Gastrocnemius medialis (tissue), 4 donors: Measurements from ENCODE around the gene NUDT13. TPM values are rescaled to one million over a fixed set of nuclear protein-coding genes. Genes with fewer than 3 reads are reported as not detected.
"Not testable (repeated sequence)": the region's sequence is repeated elsewhere in the genome, so short reads cannot be mapped to it uniquely, and the experiment has no call there.

ENCODE experiments used
- ATAC-seq, 2 donors: fragments of 150-250 bp; one replicate each; pipeline ENCODE4 v1.9.1; 2016
- DNase-seq, 2 donors: peaks; one replicate each; pipeline ENCODE4 v3.0.0-alpha.2; 2019
- H3K27ac ChIP-seq, 4 donors: fragments of 200-600 bp; sonication (generic); 1 replicate in 1 of 4; 2 replicates in 3 of 4; pipeline ENCODE4 v1.5.1; 2016 to 2018; ENCODE audit warnings: mild to moderate bottlenecking in 2 of 4, moderate library complexity in 1 of 4
- H3K27me3 ChIP-seq, 3 donors: fragments of 200-600 bp; sonication (generic) in 2 of 3; 1 replicate in 1 of 3; 2 replicates in 2 of 3; pipeline versions ENCODE4 v1.5.1 to v1.6.0; 2016 to 2019; ENCODE audit warnings: mild to moderate bottlenecking in 1 of 3, moderate library complexity in 1 of 3
- H3K36me3 ChIP-seq, 2 donors: fragments of 200-600 bp; sonication (generic) in 1 of 2; one replicate each; pipeline ENCODE4 v1.5.1; 2017 to 2018
- H3K4me1 ChIP-seq, 2 donors: fragments of 200-600 bp; sonication (generic) in 1 of 2; one replicate each; pipeline ENCODE4 v1.5.1; 2016 to 2017; ENCODE audit warnings: mild to moderate bottlenecking in 2 of 2
- H3K4me3 ChIP-seq, 4 donors: fragments of 200-600 bp; sonication (generic) in 3 of 4; 1 replicate in 1 of 4; 2 replicates in 3 of 4; pipeline ENCODE4 v1.5.1; 2016 to 2019; ENCODE audit warnings: mild to moderate bottlenecking in 2 of 4
- H3K9me3 ChIP-seq, 3 donors: fragments of 200-600 bp; sonication (generic) in 2 of 3; 1 replicate in 1 of 3; 2 replicates in 2 of 3; pipeline ENCODE4 v1.5.1; 2016 to 2019
- CTCF ChIP-seq, 5 experiments: fragments of 450-650 bp in 3 of 5; fragments of 200-600 bp in 2 of 5; sonication (generic) in 2 of 5; IDR thresholded peaks in 4 of 5; conservative IDR thresholded peaks in 1 of 5; 1 replicate in 4 of 5; 2 replicates in 1 of 5; pipeline ENCODE4 v1.5.1; 2016 to 2019; ENCODE audit warnings: antibody characterized with exemption in 5 of 5, mild to moderate bottlenecking in 3 of 5, moderate library complexity in 3 of 5
- POLR2A ChIP-seq, 2 donors: fragments of 450-650 bp; IDR thresholded peaks; one replicate each; pipeline ENCODE4 v1.6.1; 2017; ENCODE audit warnings: antibody characterized with exemption in 2 of 2, mild to moderate bottlenecking in 2 of 2, moderate library complexity in 2 of 2
- in situ Hi-C, 4 donors: fragments of 200-750 bp; cut with MboI; loops; one replicate each; pipeline versions ENCODE4 v1.15.0 to v1.8.0; 2017; ENCODE audit warnings: low sequenced_read_pairs in 4 of 4
- intact Hi-C: fragments of 100-400 bp; cut with DNase I; formaldehyde crosslinking; loops from one replicate; pipeline ENCODE4 v1.15.1; 2023; ENCODE audit warnings: low total_unique reads
- total RNA-seq, 4 donors: library from RNA; depleted of rRNA; stranded (reverse); fragments of >200 nt; gene quantifications; one replicate each; pipeline versions ENCODE4 v1.1.0 to v1.2.3, GENCODE V29; 2016

NUDT13 gene
- total RNA-seq, 4 donors from 2014 or later: 1.7 to 5.3 (median 2.0) TPM

DNA sequence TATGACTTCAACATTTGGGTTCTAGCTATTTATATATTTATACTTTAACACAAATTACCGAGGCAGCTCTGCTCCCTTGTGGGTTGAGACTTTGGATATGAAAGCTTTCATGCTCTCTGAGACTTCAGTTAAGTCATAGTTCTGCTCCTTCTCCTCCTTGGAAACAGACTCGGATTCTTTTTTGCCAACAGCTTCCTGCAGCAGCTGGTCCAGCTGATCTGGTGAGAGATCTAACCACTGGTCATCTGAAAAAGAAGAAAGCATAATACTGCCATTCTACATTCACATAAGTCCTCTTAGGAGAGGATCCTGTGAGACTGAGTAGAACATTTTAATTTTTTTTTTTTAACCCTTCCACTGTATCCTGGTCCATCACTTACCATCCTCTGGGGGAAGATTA lies 29.0 kb downstream of the NUDT13 start:
- no peak overlapping the region for H3K27ac ChIP-seq
- H3K27me3 ChIP-seq: no peaks in the 10 kb centered on the region
- H3K9me3 ChIP-seq: no peaks in the 10 kb centered on the region
- H3K4me3 ChIP-seq: no peak overlapping the region
- in situ Hi-C loops (no loop called here), intact Hi-C loops (no loop called here)
- peaks cover under 1 to 94% of the 10 kb centered on the region in 2 donors for H3K36me3 ChIP-seq
- ATAC-seq (no peak), DNase-seq (no peak)
- H3K4me1 ChIP-seq: no peaks in the 10 kb centered on the region
- TF ChIP-seq POLR2A (IDR thresholded peaks at IDR 0.05) (no peak), CTCF (IDR thresholded peaks at IDR 0.05 in 4 of 5, conservative IDR thresholded peaks at IDR 0.05 in 1 of 5) (no peak)

DNA sequence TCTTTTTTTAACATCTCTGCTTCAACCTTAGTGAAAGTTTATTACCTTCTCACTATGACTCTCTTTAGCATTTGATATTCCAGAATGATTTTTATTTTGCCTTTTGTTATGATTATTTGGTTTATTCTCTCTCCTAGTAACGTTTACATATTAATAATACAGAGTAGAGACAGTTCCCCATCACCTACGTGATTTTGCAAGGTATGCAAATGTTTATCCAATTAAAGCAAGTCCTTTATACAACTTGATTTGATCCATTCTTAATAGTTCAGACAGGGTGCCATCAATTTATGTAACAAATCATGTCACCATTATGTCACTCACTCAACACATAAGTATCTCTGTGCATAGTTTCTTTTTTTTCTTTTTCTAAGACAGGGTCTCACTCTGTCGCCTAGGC lies 31.3 kb downstream of the NUDT13 start:
- intact Hi-C loops: no loop called here
- Histone ChIP-seq H3K4me1 (no peaks in the 10 kb centered on the region), H3K27me3 (no peaks in the 10 kb centered on the region), H3K4me3 (no peak overlapping the region), H3K9me3 (no peaks in the 10 kb centered on the region), H3K27ac (no peak overlapping the region), H3K36me3 (peaks cover 0 to 94% of the 10 kb centered on the region in 2 donors)
- no peak for TF ChIP-seq CTCF (IDR thresholded peaks at IDR 0.05 in 4 of 5, conservative IDR thresholded peaks at IDR 0.05 in 1 of 5)
- no peak for TF ChIP-seq POLR2A (IDR thresholded peaks at IDR 0.05)
- ATAC-seq (no peak), DNase-seq (no peak)
- in situ Hi-C loops: no loop called here

DNA sequence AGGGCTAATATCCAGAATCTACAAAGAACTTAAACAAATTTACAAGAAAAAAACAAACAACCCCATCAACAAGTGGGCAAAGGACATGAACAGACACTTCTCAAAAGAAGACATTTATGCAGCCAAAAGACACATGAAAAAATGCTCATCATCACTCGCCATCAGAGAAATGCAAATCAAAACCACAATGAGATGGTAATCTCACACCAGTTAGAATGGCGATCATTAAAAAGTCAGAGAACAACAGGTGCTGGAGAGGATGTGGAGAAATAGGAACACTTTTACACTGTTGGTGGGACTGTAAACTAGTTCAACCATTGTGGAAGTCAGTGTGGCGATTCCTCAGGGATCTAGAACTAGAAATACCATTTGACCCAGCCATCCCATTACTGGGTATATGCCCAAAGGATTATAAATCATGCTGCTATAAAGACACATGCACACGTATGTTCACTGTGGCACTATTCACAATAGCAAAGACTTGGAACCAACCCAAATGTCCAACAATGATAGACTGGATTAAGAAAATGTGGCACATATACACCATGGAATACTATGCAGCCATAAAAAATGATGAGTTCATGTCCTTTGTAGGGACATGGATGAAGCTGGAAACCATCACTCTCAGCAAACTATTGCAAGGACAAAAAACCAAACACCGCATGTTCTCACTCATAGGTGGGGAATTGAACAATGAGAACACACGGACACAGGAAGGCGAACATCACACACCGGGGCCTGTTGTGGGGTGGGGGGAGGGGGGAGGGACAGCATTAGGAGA lies 40.6 kb downstream of the NUDT13 start:
- ATAC-seq, H3K27me3 ChIP-seq, H3K27ac ChIP-seq, H3K4me1 ChIP-seq, H3K9me3 ChIP-seq, intact Hi-C loops, H3K4me3 ChIP-seq, DNase-seq: not testable (repeated sequence)
- peaks cover 0 to 62% of the 10 kb centered on the region in 2 donors for H3K36me3 ChIP-seq
- in situ Hi-C loops: loop anchor here (25.0 kb wide), 2 partner anchors 89 to 789 kb away; partner anchors contain the start of gene DNAJB12 (in 4 of the 4)

GRCh38 chr10:73152009-73152408 lies 41.8 kb downstream of the NUDT13 start:
- intact Hi-C loops (no loop called here), in situ Hi-C loops (loop anchor here (25.0 kb wide), 2 partner anchors 90 to 790 kb away; partner anchors contain the start of gene DNAJB12 (in 4 of the 4))
- H3K4me3 ChIP-seq: no peak overlapping the region
- no peak overlapping the region for H3K27ac ChIP-seq
- DNase-seq (no peak), ATAC-seq (no peak)
- no peaks in the 10 kb centered on the region for H3K9me3 ChIP-seq
- no peaks in the 10 kb centered on the region for H3K27me3 ChIP-seq
- TF ChIP-seq CTCF (IDR thresholded peaks at IDR 0.05 in 4 of 5, conservative IDR thresholded peaks at IDR 0.05 in 1 of 5): no peak
- TF ChIP-seq POLR2A (IDR thresholded peaks at IDR 0.05): no peak
- H3K4me1 ChIP-seq: no peaks in the 10 kb centered on the region
- H3K36me3 ChIP-seq: peaks cover 0 to 61% of the 10 kb centered on the region in 2 donors

- Histone ChIP-seq H3K4me1 (peaks cover 0 to 4% of the 10 kb centered on the region in 2 donors), H3K9me3 (no peaks in the 10 kb centered on the region), H3K36me3 (peaks cover 0 to 35% of the 10 kb centered on the region in 2 donors), H3K27ac (no peak overlapping the region), H3K4me3 (no peak overlapping the region), H3K27me3 (no peaks in the 10 kb centered on the region)
- TF ChIP-seq CTCF (IDR thresholded peaks at IDR 0.05 in 4 of 5, conservative IDR thresholded peaks at IDR 0.05 in 1 of 5): no peak
- no peak for TF ChIP-seq POLR2A (IDR thresholded peaks at IDR 0.05)
- in situ Hi-C loops: loop anchor here (25.0 kb wide), 2 partner anchors 94 to 794 kb away; partner anchors contain the start of gene DNAJB12 (in 4 of the 4)
- intact Hi-C loops: no loop called here
- ATAC-seq (no peak), DNase-seq (no peak)
Measured at GRCh38 chr10:73156054-73156453, 45.8 kb downstream of the NUDT13 start.
